NT2/D1 (cell line): ENCODE data around the gene CLSTN2.

Experiments
- DNase-seq: peaks from one replicate; pipeline ENCODE4 v3.0.0-alpha.2; 2011; ENCODE audit warnings: low read depth, low spot score
- H3K27me3 ChIP-seq: 2 replicates; pipeline ENCODE4 v1.6.0; 2011; ENCODE audit warnings: mild to moderate bottlenecking; ENCODE audit not compliant: insufficient read length, insufficient read depth
- H3K36me3 ChIP-seq: 2 replicates; pipeline ENCODE4 v1.6.1; 2011; ENCODE audit warnings: mild to moderate bottlenecking, low read length, mixed read lengths; ENCODE audit not compliant: insufficient read depth, insufficient read length
- H3K4me1 ChIP-seq: 2 replicates; pipeline ENCODE4 v1.5.1; 2011; ENCODE audit not compliant: insufficient read depth, insufficient read length
- H3K4me3 ChIP-seq: 2 replicates; pipeline ENCODE4 v1.5.1; 2011; ENCODE audit warnings: low read depth; ENCODE audit not compliant: insufficient read length
- H3K9ac ChIP-seq: 2 replicates; pipeline ENCODE4 v1.6.0; 2011; ENCODE audit warnings: low read depth; ENCODE audit not compliant: insufficient read length
- H3K9me3 ChIP-seq: 2 replicates; pipeline ENCODE4 v1.5.1; 2011; ENCODE audit warnings: mild to moderate bottlenecking, low read length; ENCODE audit not compliant: insufficient read depth
- SUZ12 ChIP-seq: IDR thresholded peaks from 2 replicates; pipeline ENCODE4 v1.6.1; 2011; ENCODE audit not compliant: insufficient read length, insufficient read depth; ENCODE audit errors: extremely low read depth
- YY1 ChIP-seq: IDR thresholded peaks from 2 replicates; pipeline ENCODE4 v1.6.1; 2011; ENCODE audit not compliant: insufficient read length, insufficient read depth
- ZNF274 ChIP-seq: IDR thresholded peaks from 2 replicates; pipeline ENCODE4 v1.6.1; 2011; ENCODE audit warnings: mild to moderate bottlenecking, low read depth, low read length

The CLSTN2 gene

DNA sequence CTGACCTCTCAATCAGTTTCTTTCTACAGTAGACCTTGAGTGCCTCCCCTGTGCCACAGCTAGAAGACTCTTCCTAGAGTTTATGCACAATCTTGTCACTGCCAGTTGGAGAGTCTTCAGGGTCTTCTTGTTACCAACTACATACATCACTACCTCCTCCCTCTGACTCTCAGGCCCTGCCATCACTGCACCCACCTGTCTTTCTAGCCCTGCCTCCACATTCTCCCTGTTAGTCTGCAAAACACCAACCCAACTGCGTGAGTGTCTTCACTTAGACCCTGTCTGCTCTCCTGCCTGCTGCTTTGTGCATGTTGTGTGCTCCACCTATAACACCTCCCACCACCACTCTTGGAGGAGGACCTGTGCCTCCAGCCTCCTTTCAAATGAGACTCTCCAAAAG, 34.4 kb downstream of the CLSTN2 start:
- no peak for TF ChIP-seq ZNF274
- TF ChIP-seq YY1 = no peak
- no peak for TF ChIP-seq SUZ12
- Histone ChIP-seq H3K9me3 (no peaks in the 10 kb centered on the region), H3K36me3 (no peaks in the 10 kb centered on the region), H3K4me3 (no peak overlapping the region), H3K27me3 (no peaks in the 10 kb centered on the region), H3K4me1 (no peaks in the 10 kb centered on the region), H3K9ac (no peak overlapping the region)
- DNase-seq = no peak

DNA sequence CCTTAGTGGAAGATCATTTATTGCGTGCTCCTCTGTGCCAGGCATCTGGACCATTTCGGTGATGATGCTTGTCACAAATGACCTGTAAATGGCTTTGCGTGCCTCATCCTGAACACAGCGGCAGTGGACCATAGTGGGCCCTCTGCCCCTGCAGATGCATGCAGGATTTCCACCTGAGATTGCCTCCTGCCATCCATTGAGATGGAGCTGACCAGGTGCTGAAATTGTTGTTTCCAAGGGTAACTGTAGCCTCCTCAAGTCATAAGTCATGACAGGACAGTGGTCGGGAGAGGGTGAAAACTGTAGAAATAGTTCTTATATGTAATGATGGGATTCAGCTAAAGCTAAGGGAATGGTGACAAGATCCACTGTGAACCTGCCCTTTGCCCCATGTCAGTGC, 35.5 kb downstream of the CLSTN2 start:
- H3K9me3 ChIP-seq = no peaks in the 10 kb centered on the region
- H3K27me3 ChIP-seq = no peaks in the 10 kb centered on the region
- no peak overlapping the region for H3K9ac ChIP-seq
- no peak overlapping the region for H3K4me3 ChIP-seq
- DNase-seq = no peak
- TF ChIP-seq ZNF274 (no peak), YY1 (no peak), SUZ12 (no peak)
- no peaks in the 10 kb centered on the region for H3K36me3 ChIP-seq
- no peaks in the 10 kb centered on the region for H3K4me1 ChIP-seq

DNA sequence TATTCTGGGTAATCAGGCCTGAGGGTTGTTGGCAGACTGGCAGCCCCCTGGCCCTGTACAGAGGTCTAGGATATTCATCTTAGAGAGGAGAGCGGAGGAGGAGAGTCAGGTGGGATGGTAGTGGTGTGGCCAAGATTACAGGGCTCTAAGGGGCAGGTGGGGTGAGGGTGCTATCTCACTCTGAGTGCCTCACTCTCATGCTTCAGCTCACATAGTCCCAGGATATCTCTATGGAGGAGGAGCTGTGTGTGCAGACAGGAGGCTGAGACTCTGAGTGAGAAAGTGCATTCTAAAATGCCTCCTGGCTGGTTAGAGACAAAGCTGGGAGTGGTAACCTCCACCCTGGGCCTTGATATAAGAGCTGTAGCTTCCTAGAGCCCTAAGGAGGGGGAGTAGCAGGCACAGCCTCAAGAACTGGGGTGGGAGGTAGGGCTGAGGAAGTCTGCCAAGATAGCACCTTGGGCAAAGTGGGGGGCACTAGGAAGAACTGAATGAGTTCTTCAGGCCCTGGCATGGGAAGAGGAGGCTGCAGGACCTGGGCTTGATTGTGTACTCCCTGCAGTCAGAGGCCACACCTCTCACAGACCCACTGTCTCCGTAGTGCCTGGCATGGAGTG, 39.9 kb downstream of the CLSTN2 start:
- Histone ChIP-seq H3K27me3 (no peaks in the 10 kb centered on the region), H3K9ac (no peak overlapping the region), H3K4me3 (no peak overlapping the region), H3K36me3 (no peaks in the 10 kb centered on the region), H3K9me3 (no peaks in the 10 kb centered on the region), H3K4me1 (no peaks in the 10 kb centered on the region)
- DNase-seq = no peak
- no peak for TF ChIP-seq SUZ12
- no peak for TF ChIP-seq YY1
- no peak for TF ChIP-seq ZNF274

DNA sequence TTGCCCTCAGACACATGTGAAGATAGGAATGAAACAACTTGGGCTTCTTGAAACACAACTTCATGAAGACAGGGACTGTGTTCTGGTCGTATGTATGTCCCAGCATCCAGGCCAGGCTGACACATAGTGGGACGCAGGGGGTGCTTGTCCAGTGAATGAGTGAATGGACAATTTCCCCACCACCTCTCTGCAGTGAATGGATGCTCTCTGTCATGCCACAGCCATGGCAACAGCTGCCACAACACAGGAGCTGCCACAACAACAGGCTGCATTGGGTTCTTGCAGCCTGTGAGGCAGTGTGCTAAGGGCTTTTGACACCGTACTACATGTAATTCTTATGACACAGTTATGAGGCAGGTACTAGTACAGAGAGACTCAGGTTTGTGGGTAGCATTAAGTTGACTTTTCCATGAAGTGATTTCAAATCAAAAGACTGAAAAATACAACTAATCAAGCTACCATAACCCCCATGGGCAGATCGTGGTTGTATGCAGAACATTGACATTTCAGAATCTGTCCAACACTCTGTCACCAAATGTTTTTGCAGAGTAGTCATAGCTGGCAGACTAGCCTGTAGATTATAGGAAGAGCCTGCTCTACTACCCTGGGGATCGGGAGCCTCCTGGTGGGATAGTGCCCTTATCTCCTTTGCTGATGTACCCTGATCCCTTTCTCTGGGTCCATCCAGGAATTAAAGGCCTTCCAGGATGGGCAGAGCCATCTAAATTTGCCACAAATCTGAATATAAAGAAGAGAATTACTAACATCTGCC, 40.8 kb downstream of the CLSTN2 start:
- Histone ChIP-seq H3K4me3 (no peak overlapping the region), H3K4me1 (no peaks in the 10 kb centered on the region), H3K9ac (no peak overlapping the region), H3K36me3 (no peaks in the 10 kb centered on the region), H3K27me3 (no peaks in the 10 kb centered on the region), H3K9me3 (no peaks in the 10 kb centered on the region)
- no peak for TF ChIP-seq SUZ12
- no peak for TF ChIP-seq ZNF274
- DNase-seq = no peak

DNA sequence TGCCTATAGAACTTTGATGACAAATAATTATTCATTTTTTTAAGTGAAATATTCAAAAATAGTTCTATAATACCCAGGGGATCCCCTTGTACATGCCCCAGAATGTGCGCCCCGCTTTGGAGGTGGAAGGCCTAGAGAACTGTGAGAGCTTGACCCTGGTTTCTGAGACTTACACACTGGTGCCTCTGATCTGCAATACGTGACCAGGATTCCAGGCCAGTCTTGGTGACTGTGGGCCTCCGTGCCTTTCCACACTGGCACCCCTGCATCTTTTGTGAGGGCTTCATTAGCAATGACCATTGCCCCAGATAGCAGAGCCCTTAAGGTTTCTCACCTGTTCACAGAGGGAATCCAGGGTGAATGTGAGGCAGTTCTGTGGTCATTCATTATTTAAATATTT, 44.0 kb downstream of the CLSTN2 start:
- TF ChIP-seq YY1 (no peak), ZNF274 (no peak), SUZ12 (no peak)
- no peak overlapping the region for H3K9ac ChIP-seq
- H3K4me1 ChIP-seq = no peaks in the 10 kb centered on the region
- H3K4me3 ChIP-seq = no peak overlapping the region
- no peak for DNase-seq
- no peaks in the 10 kb centered on the region for H3K9me3 ChIP-seq
- no peaks in the 10 kb centered on the region for H3K27me3 ChIP-seq
- no peaks in the 10 kb centered on the region for H3K36me3 ChIP-seq

DNA sequence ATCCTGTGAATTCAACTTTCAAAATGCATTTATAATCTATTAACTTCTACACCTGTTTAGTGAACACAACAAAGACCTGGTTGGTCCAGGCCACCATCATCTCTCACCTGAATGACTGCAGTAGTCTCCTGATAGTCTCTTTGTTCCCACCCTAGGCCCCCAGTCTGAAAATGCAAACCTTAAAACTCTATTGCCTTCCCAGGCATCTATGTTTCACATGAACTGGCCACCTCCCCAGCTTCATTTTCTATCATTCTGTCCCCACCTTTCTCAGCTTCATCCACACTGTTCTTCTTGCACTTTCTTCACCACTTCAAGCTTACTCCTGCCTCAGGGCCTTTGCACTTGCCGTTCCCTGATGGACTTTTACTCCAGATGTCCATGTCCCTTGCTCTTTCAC, 45.0 kb downstream of the CLSTN2 start:
- no peak for TF ChIP-seq ZNF274
- no peak for TF ChIP-seq YY1
- H3K27me3 ChIP-seq = no peaks in the 10 kb centered on the region
- H3K9me3 ChIP-seq = no peaks in the 10 kb centered on the region
- no peak overlapping the region for H3K9ac ChIP-seq
- no peak overlapping the region for H3K4me3 ChIP-seq
- H3K36me3 ChIP-seq = no peaks in the 10 kb centered on the region
- no peaks in the 10 kb centered on the region for H3K4me1 ChIP-seq
- DNase-seq = no peak

DNA sequence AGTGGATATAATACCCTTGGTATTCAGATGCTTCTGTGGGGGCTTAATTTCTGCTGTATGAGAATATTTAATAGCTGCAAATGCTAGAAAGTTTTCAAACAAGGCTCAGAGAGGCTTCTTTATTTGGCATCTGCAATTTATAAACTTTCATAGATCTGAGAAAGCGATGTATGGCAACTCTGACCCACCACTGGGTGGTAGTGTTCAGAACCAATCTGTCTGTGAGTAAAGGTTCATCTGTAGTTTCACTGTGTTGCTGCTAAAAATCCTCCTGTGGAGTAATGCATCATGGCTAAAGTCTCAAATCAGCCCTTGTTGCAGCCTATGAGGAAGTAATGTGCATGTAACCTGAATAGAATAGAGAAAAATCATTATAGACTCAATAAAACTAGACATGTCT, 47.4 kb downstream of the CLSTN2 start:
- no peaks in the 10 kb centered on the region for H3K9me3 ChIP-seq
- H3K4me1 ChIP-seq = no peaks in the 10 kb centered on the region
- no peak overlapping the region for H3K9ac ChIP-seq
- H3K4me3 ChIP-seq = no peak overlapping the region
- no peak for DNase-seq
- H3K27me3 ChIP-seq = no peaks in the 10 kb centered on the region
- no peak for TF ChIP-seq SUZ12
- no peak for TF ChIP-seq YY1
- no peak for TF ChIP-seq ZNF274
- no peaks in the 10 kb centered on the region for H3K36me3 ChIP-seq

DNA sequence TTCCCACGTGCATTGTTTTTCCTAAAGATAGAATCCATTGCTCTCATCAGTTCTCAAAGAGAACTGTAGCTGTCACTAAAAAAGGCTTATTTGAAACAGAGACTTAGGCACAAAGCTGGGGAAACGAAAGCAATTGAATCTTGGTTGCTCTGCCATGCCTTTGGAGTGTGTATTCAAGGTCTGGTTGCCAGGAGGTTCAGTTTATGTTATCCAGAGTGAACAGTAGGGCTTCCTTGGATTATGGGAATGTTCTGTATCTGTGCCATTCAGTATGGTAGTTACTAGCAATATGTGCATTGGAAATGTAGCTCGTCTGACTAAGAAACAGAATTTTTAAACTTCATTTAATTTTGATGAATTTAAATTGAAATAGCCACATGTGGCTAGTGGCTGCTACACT, 50.6 kb downstream of the CLSTN2 start:
- Histone ChIP-seq H3K4me3 (no peak overlapping the region), H3K9me3 (no peaks in the 10 kb centered on the region), H3K27me3 (no peaks in the 10 kb centered on the region), H3K9ac (no peak overlapping the region), H3K4me1 (no peaks in the 10 kb centered on the region), H3K36me3 (no peaks in the 10 kb centered on the region)
- no peak for DNase-seq
- no peak for TF ChIP-seq ZNF274
- TF ChIP-seq YY1 = no peak
- no peak for TF ChIP-seq SUZ12
